ENCODE results near the gene KIF9. TPM values are rescaled to one million over a fixed set of nuclear protein-coding genes. Genes with fewer than 3 reads are reported as not detected.
A peak's percentile ranks its signal among the peaks of the same experiment; 100 is the strongest.

Gene KIF9
- total RNA-seq, 4 donors from 2014 or later, result 2.9 to 10.8 (median 8.0) TPM

DNA sequence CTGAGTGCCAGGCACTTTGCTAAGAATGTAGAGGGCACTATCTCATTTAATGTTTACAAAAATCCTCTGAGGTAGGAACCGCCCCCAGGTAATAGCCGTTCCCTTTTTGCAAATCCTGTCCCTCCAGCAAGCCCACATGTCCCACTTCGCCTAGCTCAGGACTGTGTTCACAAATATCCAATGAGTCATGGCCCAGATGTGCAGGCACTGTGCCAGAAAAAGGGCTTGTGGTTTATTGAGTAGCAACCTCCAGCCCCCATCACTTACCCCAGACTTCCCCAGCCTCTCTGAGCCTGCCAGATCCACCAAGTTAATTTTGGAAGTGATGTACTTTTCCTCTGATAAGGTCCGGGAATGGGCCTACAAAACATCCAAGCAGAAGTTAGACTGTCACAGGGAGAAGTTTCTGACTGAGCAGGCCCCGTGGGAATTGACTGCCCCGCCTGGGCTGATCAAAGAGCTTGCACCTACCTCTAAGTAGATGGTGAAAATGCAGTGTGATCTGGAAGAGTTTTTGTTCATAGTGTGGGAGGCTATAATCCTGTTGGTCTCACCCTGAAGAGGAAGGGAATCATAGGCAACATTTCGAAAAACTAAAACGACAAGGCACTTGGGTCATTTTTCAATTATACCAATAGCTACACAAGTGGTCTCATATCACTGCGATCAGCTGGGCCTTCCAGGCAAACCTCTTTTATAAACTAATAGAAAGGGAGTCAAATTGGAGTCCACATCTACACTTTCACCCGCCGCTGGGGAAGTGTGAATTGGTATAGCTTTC lies 15.7 kb downstream of the KIF9 start:
- H3K4me1 ChIP-seq, result peaks cover 5 to 19% of the 10 kb centered on the region in 2 donors
- in situ Hi-C loops (cut with MboI; ENCODE audit: low sequenced_read_pairs in 4 of 4) (no loop called here), intact Hi-C loops (cut with DNase I; ENCODE audit: low total_unique reads) (no loop called here)
- ATAC-seq, result peak; percentile 92
- no peak for TF ChIP-seq POLR2A (IDR thresholded peaks at IDR 0.05)
- no peak for TF ChIP-seq CTCF (IDR thresholded peaks at IDR 0.05 in 4 of 5, conservative IDR thresholded peaks at IDR 0.05 in 1 of 5)
- peak; percentile 67 to 82 for DNase-seq
- no peaks in the 10 kb centered on the region for H3K36me3 ChIP-seq
- no peak overlapping the region for H3K4me3 ChIP-seq
- no peaks in the 10 kb centered on the region for H3K9me3 ChIP-seq
- H3K27me3 ChIP-seq, result no peaks in the 10 kb centered on the region
- peak overlapping the region in 3 of 4 donors; percentile 31 to 42 (median 34) for H3K27ac ChIP-seq

DNA sequence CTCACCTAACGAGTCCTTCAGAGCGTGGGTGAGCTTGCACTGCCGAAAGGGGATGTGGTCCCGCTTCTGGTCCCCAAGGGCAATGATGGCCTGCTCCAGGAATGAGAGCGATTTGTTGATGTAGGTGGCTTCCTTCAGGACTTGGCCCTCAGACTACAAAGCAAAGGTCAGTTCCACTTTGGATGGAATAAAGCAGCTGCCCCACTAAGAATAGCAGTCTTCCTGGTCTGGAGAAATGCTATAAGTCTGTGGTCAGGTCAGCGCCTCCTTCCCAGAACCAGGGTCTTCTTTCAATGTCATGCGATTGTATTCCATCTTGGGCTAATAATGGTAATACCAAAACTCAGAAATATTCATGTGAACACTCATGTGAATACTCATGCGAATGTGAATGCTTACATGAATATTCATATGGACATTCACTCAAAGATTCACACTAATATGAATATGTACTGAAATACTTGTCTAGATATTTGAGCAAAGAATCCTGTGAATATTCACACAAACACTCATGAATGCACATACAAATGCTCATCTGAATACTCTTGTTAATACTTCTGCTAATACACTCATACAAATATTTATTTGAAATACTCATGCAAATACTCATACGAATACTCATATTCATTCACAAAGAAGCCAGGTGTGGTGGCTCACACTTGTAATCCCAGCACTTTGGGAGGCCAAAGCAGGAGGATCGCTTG lies 16.7 kb downstream of the KIF9 start:
- TF ChIP-seq POLR2A (IDR thresholded peaks at IDR 0.05) (no peak), CTCF (IDR thresholded peaks at IDR 0.05 in 4 of 5, conservative IDR thresholded peaks at IDR 0.05 in 1 of 5) (no peak)
- no peak overlapping the region for H3K4me3 ChIP-seq
- no peak for ATAC-seq

GRCh38 chr3:47265008-47265407 lies 17.6 kb downstream of the KIF9 start:
- in situ Hi-C loops (cut with MboI; ENCODE audit: low sequenced_read_pairs in 4 of 4) (no loop called here), intact Hi-C loops (cut with DNase I; ENCODE audit: low total_unique reads) (no loop called here)
- H3K27me3 ChIP-seq, result no peaks in the 10 kb centered on the region
- DNase-seq (no peak), ATAC-seq (no peak)
- H3K9me3 ChIP-seq, result no peaks in the 10 kb centered on the region
- H3K4me1 ChIP-seq, result peaks cover 5 to 19% of the 10 kb centered on the region in 2 donors
- H3K27ac ChIP-seq, result no peak overlapping the region
- no peaks in the 10 kb centered on the region for H3K36me3 ChIP-seq
- H3K4me3 ChIP-seq, result no peak overlapping the region
- TF ChIP-seq CTCF (IDR thresholded peaks at IDR 0.05 in 4 of 5, conservative IDR thresholded peaks at IDR 0.05 in 1 of 5) (no peak), POLR2A (IDR thresholded peaks at IDR 0.05) (no peak)

More for the DNA sequence above, 16.7 kb downstream of the KIF9 start:
- Histone ChIP-seq H3K36me3 (no peaks in the 10 kb centered on the region), H3K9me3 (no peaks in the 10 kb centered on the region), H3K27ac (peak overlapping the region in 1 of 4 donors; percentile 31), H3K4me1 (peaks cover 5 to 19% of the 10 kb centered on the region in 2 donors), H3K27me3 (no peaks in the 10 kb centered on the region)
- in situ Hi-C loops (cut with MboI; ENCODE audit: low sequenced_read_pairs in 4 of 4) (no loop called here), intact Hi-C loops (cut with DNase I; ENCODE audit: low total_unique reads) (no loop called here)
- DNase-seq, result no peak

DNA sequence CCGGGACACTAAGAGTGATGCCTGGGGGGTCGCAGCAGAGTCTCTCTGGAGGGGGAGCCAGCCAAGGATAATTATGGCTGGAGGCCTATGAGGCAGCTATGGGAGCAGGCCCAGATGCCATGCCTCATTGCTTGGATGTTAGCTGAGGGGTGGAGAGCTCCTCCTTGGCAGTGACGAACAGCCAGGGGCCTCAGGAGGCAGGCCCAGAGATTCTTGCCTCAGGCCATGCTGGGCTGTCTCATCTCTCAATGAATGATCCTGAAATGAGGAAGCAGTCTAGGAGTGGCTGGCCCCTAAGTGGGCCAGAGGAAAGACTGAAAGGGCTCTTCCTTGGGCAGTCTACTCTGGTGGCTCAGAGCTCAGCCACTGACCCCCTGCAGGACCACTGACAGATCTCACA lies 21.3 kb downstream of the KIF9 start:
- H3K4me3 ChIP-seq, result no peak overlapping the region
- H3K9me3 ChIP-seq, result no peaks in the 10 kb centered on the region
- DNase-seq (no peak), ATAC-seq (no peak)
- no peaks in the 10 kb centered on the region for H3K36me3 ChIP-seq
- intact Hi-C loops (cut with DNase I; ENCODE audit: low total_unique reads), result no loop called here
- TF ChIP-seq CTCF (IDR thresholded peaks at IDR 0.05 in 4 of 5, conservative IDR thresholded peaks at IDR 0.05 in 1 of 5) (no peak), POLR2A (IDR thresholded peaks at IDR 0.05) (no peak)
- H3K4me1 ChIP-seq, result peaks cover under 1 to 9% of the 10 kb centered on the region in 2 donors
- in situ Hi-C loops (cut with MboI; ENCODE audit: low sequenced_read_pairs in 4 of 4), result no loop called here
- H3K27ac ChIP-seq, result no peak overlapping the region
- H3K27me3 ChIP-seq, result no peaks in the 10 kb centered on the region
